PC-3 (cell line): ENCODE data around the gene BDKRB1. TPM values are rescaled to one million over a fixed set of nuclear protein-coding genes. Genes with fewer than 3 reads are reported as not detected.

Source experiments
- ATAC-seq: fragments of 200-7000 bp; cut with Tn5 transposase; 2 replicates; pipeline ENCODE4 v1.9.1; 2020; ENCODE audit warnings: mild to moderate bottlenecking, moderate library complexity
- BruUV-seq: library from RNA; stranded (reverse); fragments of 400-500 nt; replicated peaks from 2 replicates; lab custom pipeline; 2021; lab: Mats Ljungman, UMichigan
- CTCF ChIA-PET: fragments of 300-600 bp; sonication (Branson Sonifier 250); formaldehyde crosslinking; loops from one replicate; lab custom pipeline; 2022; ENCODE audit warnings: antibody characterized with exemption; lab: Charles Lee
- POLR2A ChIA-PET: fragments of 300-600 bp; sonication (Branson Sonifier 250); formaldehyde crosslinking; loops from one replicate; lab custom pipeline; 2022; ENCODE audit warnings: antibody characterized with exemption; ENCODE audit not compliant: unreplicated experiment; lab: Charles Lee
- DNase-seq: peaks from one replicate; pipeline ENCODE4 v3.0.0-alpha.2; 2015
- H2AFZ ChIP-seq: fragments of 300-600 bp; sonication (generic); 2 replicates; pipeline ENCODE4 v1.6.0; 2016; ENCODE audit warnings: antibody characterized with exemption, low read length
- H3F3A ChIP-seq: fragments of 300-600 bp; sonication (generic); one replicate; pipeline ENCODE4 v1.6.0; 2017; ENCODE audit warnings: antibody characterized with exemption, low read length, control low read depth, mild to moderate bottlenecking; ENCODE audit not compliant: unreplicated experiment
- H3K27ac ChIP-seq: fragments of 300-600 bp; sonication (generic); 2 replicates; pipeline ENCODE4 v1.5.1; 2016; ENCODE audit warnings: mild to moderate bottlenecking, low read length
- H3K27me3 ChIP-seq: fragments of 300-600 bp; sonication (generic); 2 replicates; pipeline ENCODE4 v1.6.1; 2016; ENCODE audit warnings: low read length, mixed read lengths
- H3K36me3 ChIP-seq: fragments of 300-600 bp; sonication (generic); 2 replicates; pipeline ENCODE4 v1.6.1; 2016; ENCODE audit warnings: low read depth, mixed run types, low read length, mixed read lengths
- H3K4me1 ChIP-seq: fragments of 300-600 bp; sonication (generic); 2 replicates; pipeline ENCODE4 v1.5.1; 2016; ENCODE audit warnings: low read length; ENCODE audit not compliant: insufficient read depth
- H3K4me2 ChIP-seq: fragments of 300-600 bp; sonication (generic); 2 replicates; pipeline ENCODE4 v1.6.0; 2016; ENCODE audit warnings: low read length
- H3K4me3 ChIP-seq: fragments of 300-600 bp; sonication (generic); 2 replicates; pipeline ENCODE4 v1.5.1; 2016; ENCODE audit warnings: mild to moderate bottlenecking, low read length, mixed read lengths
- H3K79me2 ChIP-seq: fragments of 300-600 bp; sonication (generic); 2 replicates; pipeline ENCODE4 v1.6.1; 2017; ENCODE audit warnings: low read length, mixed read lengths
- H3K9ac ChIP-seq: fragments of 300-600 bp; sonication (generic); 2 replicates; pipeline ENCODE4 v1.6.0; 2016; ENCODE audit warnings: mild to moderate bottlenecking, low read length
- H3K9me2 ChIP-seq: fragments of 300-600 bp; sonication (generic); replicated peaks from 2 replicates; pipeline ENCODE4 v1.6.1; 2016; ENCODE audit warnings: mixed run types, low read length, mixed read lengths
- H3K9me3 ChIP-seq: fragments of 300-600 bp; sonication (generic); 2 replicates; pipeline ENCODE4 v1.6.1; 2016; ENCODE audit warnings: low read length, mixed read lengths
- H4K20me1 ChIP-seq: fragments of 300-600 bp; sonication (generic); 2 replicates; pipeline ENCODE4 v1.6.1; 2016; ENCODE audit warnings: low read length, mixed read lengths
- CTCF ChIP-seq: fragments of 300-600 bp; sonication (generic); conservative IDR thresholded peaks from 2 replicates; pipeline ENCODE4 v1.5.1; 2017; ENCODE audit warnings: antibody characterized with exemption, low read depth, mild to moderate bottlenecking, low read length
- EZH2 ChIP-seq: fragments of 300-600 bp; sonication (generic); IDR thresholded peaks from one replicate; pipeline ENCODE4 v1.6.1; 2017; ENCODE audit warnings: antibody characterized with exemption, mild to moderate bottlenecking, low read length; ENCODE audit not compliant: unreplicated experiment
- EZH2phosphoT487 ChIP-seq: fragments of 300-600 bp; sonication (generic); IDR thresholded peaks from 2 replicates; pipeline ENCODE4 v1.6.1; 2018; ENCODE audit warnings: mild to moderate bottlenecking, antibody characterized with exemption, low read length, borderline replicate concordance
- intact Hi-C: fragments of 100-400 bp; cut with micrococcal nuclease; formaldehyde crosslinking; loops from 2 replicates; pipeline ENCODE4 v1.9.0; 2023
- total RNA-seq: library from RNA; depleted of rRNA; stranded (reverse); fragments of >200 nt; gene quantifications from 2 replicates; pipeline ENCODE4 v1.2.3, GENCODE V29; 2014

BDKRB1 gene
- total RNA-seq, 1 experiment from 2014 or later: 0.69 TPM

DNA sequence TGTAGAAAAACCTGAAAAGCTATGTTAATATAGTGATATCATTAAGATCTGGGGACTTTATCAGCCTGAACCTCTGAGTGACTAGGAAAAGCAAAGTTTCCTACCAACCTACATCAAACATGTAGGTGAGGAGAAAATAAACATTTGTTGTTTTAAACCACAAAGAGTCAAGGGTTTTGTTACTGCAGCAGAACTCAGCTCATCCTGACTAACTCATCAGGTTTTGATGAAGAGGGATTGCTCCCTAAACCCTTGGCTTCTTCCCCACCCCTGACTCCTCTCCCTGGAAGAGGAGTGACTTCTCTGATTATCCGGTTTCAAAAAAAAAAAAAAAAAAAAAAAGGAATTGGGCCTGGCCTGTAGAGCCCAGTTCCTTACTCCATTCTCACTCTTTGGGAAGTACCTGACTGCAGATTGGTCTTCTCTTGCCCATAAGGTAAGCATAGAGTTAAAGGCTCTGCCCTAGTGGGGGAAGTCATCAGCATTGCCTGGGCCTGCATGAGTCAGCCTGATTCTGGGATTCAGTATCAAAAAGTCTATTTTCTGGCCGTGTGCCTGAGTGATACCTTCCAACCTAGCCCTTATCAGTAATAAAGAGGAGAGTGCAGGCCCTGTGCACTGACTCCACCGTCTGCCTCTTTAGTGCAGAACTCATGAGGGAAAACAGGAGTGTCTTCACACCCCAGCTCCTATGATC is 16.9 kb downstream of the BDKRB1 start:
- no peak overlapping the region for H3K27ac ChIP-seq
- no peaks in the 10 kb centered on the region for H3K36me3 ChIP-seq
- ChIA-PET POLR2A (no interaction called here), CTCF (no interaction called here)
- no peak for DNase-seq
- no peak overlapping the region for H3K4me2 ChIP-seq
- no peaks in the 10 kb centered on the region for H3K9me3 ChIP-seq
- H4K20me1 ChIP-seq: no peaks in the 10 kb centered on the region
- H3F3A ChIP-seq: no peaks in the 10 kb centered on the region
- no peaks in the 10 kb centered on the region for H3K27me3 ChIP-seq
- BruUV-seq: no TSS peak
- H3K79me2 ChIP-seq: no peaks in the 10 kb centered on the region
- intact Hi-C loops: no loop called here
- H2AFZ ChIP-seq: no peak overlapping the region
- no peak for ATAC-seq
- peaks cover 18% of the 10 kb centered on the region for H3K4me1 ChIP-seq
- no peak overlapping the region for H3K4me3 ChIP-seq
- no peaks in the 10 kb centered on the region for H3K9me2 ChIP-seq
- H3K9ac ChIP-seq: no peak overlapping the region
- TF ChIP-seq EZH2phosphoT487 (no peak), EZH2 (no peak), CTCF (no peak)

GRCh38 chr14:96273629-96274028 is 17.6 kb downstream of the BDKRB1 start:
- no peak overlapping the region for H2AFZ ChIP-seq

More at GRCh38 chr14:96273629-96274028, 17.6 kb downstream of the BDKRB1 start:
- no TSS peak for BruUV-seq
- no peaks in the 10 kb centered on the region for H3K9me2 ChIP-seq
- TF ChIP-seq CTCF: no peak
- no peak for TF ChIP-seq EZH2phosphoT487
- TF ChIP-seq EZH2: no peak
- no peak for DNase-seq
- H3K9me3 ChIP-seq: no peaks in the 10 kb centered on the region
- no peak overlapping the region for H3K4me3 ChIP-seq
- no peaks in the 10 kb centered on the region for H4K20me1 ChIP-seq
- ATAC-seq: no peak
- no peak overlapping the region for H3K4me2 ChIP-seq
- no peak overlapping the region for H3K9ac ChIP-seq
- POLR2A ChIA-PET: no interaction called here
- peaks cover 11% of the 10 kb centered on the region for H3K4me1 ChIP-seq
- no peaks in the 10 kb centered on the region for H3F3A ChIP-seq
- no peaks in the 10 kb centered on the region for H3K79me2 ChIP-seq
- CTCF ChIA-PET: interaction anchor here (0.7 to 0.8 kb wide), 2 partner anchors 17 to 173 kb away, joined by 3 read pairs; partner anchors contain the start of gene BDKRB1
- H3K27ac ChIP-seq: no peak overlapping the region
- H3K36me3 ChIP-seq: no peaks in the 10 kb centered on the region
- intact Hi-C loops: no loop called here
- H3K27me3 ChIP-seq: no peaks in the 10 kb centered on the region
